A673 (cell line): Measurements from ENCODE around the gene NCBP1.

Experiments
- EZH2 ChIP-seq: fragments of 200-600 bp; sonication (generic); IDR thresholded peaks from 2 replicates; pipeline ENCODE4 v1.6.1; 2017; ENCODE audit warnings: borderline replicate concordance, low read depth, mild to moderate bottlenecking, mixed read lengths, antibody characterized with exemption, low read length; ENCODE audit not compliant: poor library complexity, severe bottlenecking
- TF ChIP-seq, protein P1 (sequence below): fragments of 300-800, 200-600 bp; sonication (generic); conservative IDR thresholded peaks from 2 replicates; pipeline ENCODE4 v1.5.1; 2017; ENCODE audit warnings: low read depth, mild to moderate bottlenecking, antibody characterized with exemption, low read length, moderate library complexity, mixed read lengths

GRCh38 chr9:97697837-97698236 lies 64.2 kb downstream of the NCBP1 start:
- TF ChIP-seq, protein P1, sequence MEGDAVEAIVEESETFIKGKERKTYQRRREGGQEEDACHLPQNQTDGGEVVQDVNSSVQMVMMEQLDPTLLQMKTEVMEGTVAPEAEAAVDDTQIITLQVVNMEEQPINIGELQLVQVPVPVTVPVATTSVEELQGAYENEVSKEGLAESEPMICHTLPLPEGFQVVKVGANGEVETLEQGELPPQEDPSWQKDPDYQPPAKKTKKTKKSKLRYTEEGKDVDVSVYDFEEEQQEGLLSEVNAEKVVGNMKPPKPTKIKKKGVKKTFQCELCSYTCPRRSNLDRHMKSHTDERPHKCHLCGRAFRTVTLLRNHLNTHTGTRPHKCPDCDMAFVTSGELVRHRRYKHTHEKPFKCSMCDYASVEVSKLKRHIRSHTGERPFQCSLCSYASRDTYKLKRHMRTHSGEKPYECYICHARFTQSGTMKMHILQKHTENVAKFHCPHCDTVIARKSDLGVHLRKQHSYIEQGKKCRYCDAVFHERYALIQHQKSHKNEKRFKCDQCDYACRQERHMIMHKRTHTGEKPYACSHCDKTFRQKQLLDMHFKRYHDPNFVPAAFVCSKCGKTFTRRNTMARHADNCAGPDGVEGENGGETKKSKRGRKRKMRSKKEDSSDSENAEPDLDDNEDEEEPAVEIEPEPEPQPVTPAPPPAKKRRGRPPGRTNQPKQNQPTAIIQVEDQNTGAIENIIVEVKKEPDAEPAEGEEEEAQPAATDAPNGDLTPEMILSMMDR, result no peak
- no peak for TF ChIP-seq EZH2
